Uterus (tissue), 4 donors: Measurements from ENCODE around the gene PHYH. TPM values are rescaled to one million over a fixed set of nuclear protein-coding genes. Genes with fewer than 3 reads are reported as not detected.

Source experiments
- DNase-seq, 2 donors: peaks; one replicate each; pipeline ENCODE4 v3.0.0-alpha.2; 2019 to 2020
- H3K27ac ChIP-seq, 2 donors: fragments of 200-600 bp; sonication (generic); 1 replicate in 1 of 2; 2 replicates in 1 of 2; pipeline ENCODE4 v1.5.1; 2016 to 2018
- H3K27me3 ChIP-seq, 2 donors: fragments of 200-600 bp; sonication (generic); one replicate each; pipeline ENCODE4 v1.5.1; 2018 to 2019; ENCODE audit warnings: control low read depth in 1 of 2
- H3K36me3 ChIP-seq, 2 donors: fragments of 200-600 bp; sonication (generic); one replicate each; pipeline ENCODE4 v1.5.1; 2019; ENCODE audit warnings: control low read depth in 1 of 2
- H3K4me1 ChIP-seq, 2 donors: fragments of 200-600 bp; sonication (generic); one replicate each; pipeline ENCODE4 v1.5.1; 2018 to 2019; ENCODE audit warnings: control low read depth in 1 of 2
- H3K4me3 ChIP-seq, 2 donors: fragments of 200-600 bp; sonication (generic); 1 replicate in 1 of 2; 2 replicates in 1 of 2; pipeline ENCODE4 v1.5.1; 2018 to 2019; ENCODE audit warnings: mild to moderate bottlenecking in 1 of 2
- H3K9me3 ChIP-seq, 2 donors: fragments of 200-600 bp; sonication (generic); one replicate each; pipeline ENCODE4 v1.5.1; 2019; ENCODE audit warnings: control low read depth in 1 of 2
- POLR2A ChIP-seq, 2 donors: fragments of 450-650 bp; IDR thresholded peaks; one replicate each; pipeline ENCODE4 v1.6.1; 2016; ENCODE audit warnings: antibody characterized with exemption in 2 of 2, mild to moderate bottlenecking in 1 of 2, moderate library complexity in 1 of 2
- intact Hi-C: fragments of 100-400 bp; cut with DNase I; formaldehyde crosslinking; loops from one replicate; pipeline ENCODE4 v1.15.1; 2023; ENCODE audit warnings: low total_unique reads
- total RNA-seq, 4 donors: library from RNA; depleted of rRNA in 3 of 4; stranded (reverse); fragments of >200 nt in 3 of 4; gene quantifications; one replicate each; pipeline versions ENCODE4 v1.1.0 to v1.2.4, GENCODE V29; 2014 to 2023
- TF ChIP-seq, protein P1 (sequence below), 4 experiments: fragments of 200-600 bp in 2 of 4; fragments of 450-650 bp in 2 of 4; sonication (generic) in 2 of 4; IDR thresholded peaks; one replicate each; pipeline ENCODE4 v1.5.1; 2016 to 2019; ENCODE audit warnings: antibody characterized with exemption in 4 of 4, mild to moderate bottlenecking in 2 of 4, moderate library complexity in 1 of 4
- donor health status: DM: yes; HTN: yes; CAD: no.

The PHYH gene
- total RNA-seq, 4 donors from 2014 or later = 21.8 to 94.1 (median 23.5) TPM

DNA sequence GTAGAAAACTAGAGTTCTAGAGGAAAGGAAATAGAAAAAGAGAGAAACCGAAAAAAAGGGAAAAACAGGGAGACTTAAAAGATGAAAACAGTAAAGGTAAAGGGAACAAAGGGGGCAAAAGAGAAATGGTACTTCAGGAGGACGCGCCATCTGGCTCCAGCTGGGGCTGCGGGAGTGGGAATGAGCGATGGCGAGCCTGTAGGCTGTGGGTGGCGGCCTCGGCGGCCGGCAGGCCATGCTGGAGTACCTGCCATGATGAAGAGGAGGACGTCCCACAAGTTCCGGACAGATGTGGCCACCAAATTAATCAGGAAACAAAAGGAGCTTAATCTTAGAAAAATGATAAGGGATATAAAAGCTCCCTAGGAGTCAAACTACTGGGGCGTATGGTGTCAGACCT lies 21.7 kb upstream of the PHYH start:
- Histone ChIP-seq H3K9me3 (no peaks in the 10 kb centered on the region), H3K27ac (no peak overlapping the region), H3K36me3 (no peaks in the 10 kb centered on the region), H3K4me3 (no peak overlapping the region), H3K27me3 (no peaks in the 10 kb centered on the region), H3K4me1 (no peaks in the 10 kb centered on the region)
- no peak for DNase-seq
- TF ChIP-seq POLR2A (IDR thresholded peaks at IDR 0.05) = no peak
- TF ChIP-seq, protein P1, sequence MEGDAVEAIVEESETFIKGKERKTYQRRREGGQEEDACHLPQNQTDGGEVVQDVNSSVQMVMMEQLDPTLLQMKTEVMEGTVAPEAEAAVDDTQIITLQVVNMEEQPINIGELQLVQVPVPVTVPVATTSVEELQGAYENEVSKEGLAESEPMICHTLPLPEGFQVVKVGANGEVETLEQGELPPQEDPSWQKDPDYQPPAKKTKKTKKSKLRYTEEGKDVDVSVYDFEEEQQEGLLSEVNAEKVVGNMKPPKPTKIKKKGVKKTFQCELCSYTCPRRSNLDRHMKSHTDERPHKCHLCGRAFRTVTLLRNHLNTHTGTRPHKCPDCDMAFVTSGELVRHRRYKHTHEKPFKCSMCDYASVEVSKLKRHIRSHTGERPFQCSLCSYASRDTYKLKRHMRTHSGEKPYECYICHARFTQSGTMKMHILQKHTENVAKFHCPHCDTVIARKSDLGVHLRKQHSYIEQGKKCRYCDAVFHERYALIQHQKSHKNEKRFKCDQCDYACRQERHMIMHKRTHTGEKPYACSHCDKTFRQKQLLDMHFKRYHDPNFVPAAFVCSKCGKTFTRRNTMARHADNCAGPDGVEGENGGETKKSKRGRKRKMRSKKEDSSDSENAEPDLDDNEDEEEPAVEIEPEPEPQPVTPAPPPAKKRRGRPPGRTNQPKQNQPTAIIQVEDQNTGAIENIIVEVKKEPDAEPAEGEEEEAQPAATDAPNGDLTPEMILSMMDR (IDR thresholded peaks at IDR 0.05) = no peak
- intact Hi-C loops = no loop called here

DNA sequence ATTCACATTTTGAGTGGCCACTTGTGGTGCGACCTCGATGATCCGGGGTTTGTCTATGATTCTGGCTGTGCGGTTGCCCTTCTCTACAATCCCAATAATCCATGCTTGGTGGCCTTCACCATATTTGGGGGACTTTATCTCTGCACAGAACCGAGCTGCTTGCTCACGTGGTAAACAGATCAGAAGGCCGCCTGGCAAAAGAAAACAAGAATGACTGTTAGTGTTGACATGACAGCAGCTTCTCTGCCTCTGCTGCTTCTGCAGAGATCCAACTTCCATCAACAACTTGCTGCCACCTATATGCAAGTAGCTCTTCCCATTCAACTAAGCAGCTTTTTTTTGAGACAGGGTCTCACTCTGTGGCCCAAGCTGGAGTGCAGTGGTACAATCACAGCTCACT lies 19.3 kb upstream of the PHYH start:
- intact Hi-C loops = no loop called here

DNA sequence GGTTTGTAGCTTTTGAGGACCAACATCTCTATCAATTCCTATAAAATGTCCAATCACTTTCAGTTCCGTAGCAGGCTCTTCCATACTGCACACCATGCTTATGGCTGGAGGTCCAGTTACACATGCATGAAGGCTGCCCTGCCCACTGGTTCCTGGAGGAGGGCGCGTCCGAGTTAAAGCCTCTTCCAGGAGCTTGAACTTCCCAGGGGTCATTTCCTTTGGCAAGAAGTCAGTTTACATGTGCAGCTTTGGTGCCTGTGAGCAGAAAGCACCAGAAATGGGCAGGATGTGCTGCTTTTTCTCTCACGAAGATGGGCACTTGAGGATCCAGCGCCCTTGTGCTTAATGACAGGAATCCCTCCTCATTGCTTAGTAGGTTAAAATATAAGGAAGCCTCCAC lies 17.6 kb upstream of the PHYH start:
- H3K36me3 ChIP-seq = no peaks in the 10 kb centered on the region
- intact Hi-C loops = no loop called here
- DNase-seq = peak in 1 of 2 donors; percentile 37
- no peaks in the 10 kb centered on the region for H3K9me3 ChIP-seq
- no peak overlapping the region for H3K4me3 ChIP-seq
- H3K27ac ChIP-seq = no peak overlapping the region
- no peaks in the 10 kb centered on the region for H3K27me3 ChIP-seq
- TF ChIP-seq, protein P1 (IDR thresholded peaks at IDR 0.05) = no peak
- no peaks in the 10 kb centered on the region for H3K4me1 ChIP-seq

More for the DNA sequence above, 19.3 kb upstream of the PHYH start:
- DNase-seq = no peak
- no peaks in the 10 kb centered on the region for H3K9me3 ChIP-seq
- no peaks in the 10 kb centered on the region for H3K27me3 ChIP-seq
- H3K36me3 ChIP-seq = no peaks in the 10 kb centered on the region
- H3K4me3 ChIP-seq = no peak overlapping the region
- no peak overlapping the region for H3K27ac ChIP-seq
- TF ChIP-seq, protein P1 (IDR thresholded peaks at IDR 0.05) = no peak
- TF ChIP-seq POLR2A (IDR thresholded peaks at IDR 0.05) = no peak
- no peaks in the 10 kb centered on the region for H3K4me1 ChIP-seq

DNA sequence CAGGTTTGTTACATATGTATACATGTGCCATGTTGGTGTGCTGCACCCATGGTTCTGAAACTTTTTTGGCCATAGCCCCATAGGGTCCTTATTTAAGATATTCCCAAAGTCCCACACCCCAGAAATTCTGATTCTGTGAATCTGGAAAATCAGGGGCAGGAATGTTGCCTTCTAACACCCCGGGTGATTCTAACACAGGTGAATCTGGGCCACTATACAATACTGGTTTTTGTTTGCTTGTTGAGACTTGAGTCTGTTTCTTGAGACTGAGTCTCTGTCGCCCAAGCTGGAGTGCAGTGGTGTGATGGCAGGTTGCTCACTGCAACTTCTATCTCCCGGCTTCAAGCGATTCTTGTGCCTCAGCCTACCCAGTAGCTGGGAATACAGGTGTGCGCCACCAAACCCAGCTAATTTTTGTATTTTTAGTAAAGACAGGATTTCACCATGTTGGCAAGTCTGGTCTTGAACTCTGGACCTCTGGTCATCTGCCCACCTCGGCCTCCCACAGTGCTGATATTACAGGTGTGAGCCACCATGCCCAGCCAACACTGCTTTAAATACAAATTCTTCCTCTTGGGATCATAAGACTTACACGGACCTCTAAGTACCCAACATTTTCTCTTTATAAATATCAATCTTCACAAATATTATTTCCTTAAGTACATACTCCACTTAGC lies 16.9 kb upstream of the PHYH start:
- no peak for DNase-seq
- H3K9me3 ChIP-seq = no peaks in the 10 kb centered on the region
- no peak for TF ChIP-seq POLR2A (IDR thresholded peaks at IDR 0.05)
- TF ChIP-seq, protein P1 (IDR thresholded peaks at IDR 0.05) = no peak
- H3K4me1 ChIP-seq = no peaks in the 10 kb centered on the region
- intact Hi-C loops = no loop called here
- no peaks in the 10 kb centered on the region for H3K27me3 ChIP-seq
- no peak overlapping the region for H3K4me3 ChIP-seq
- H3K27ac ChIP-seq = no peak overlapping the region
- H3K36me3 ChIP-seq = no peaks in the 10 kb centered on the region

DNA sequence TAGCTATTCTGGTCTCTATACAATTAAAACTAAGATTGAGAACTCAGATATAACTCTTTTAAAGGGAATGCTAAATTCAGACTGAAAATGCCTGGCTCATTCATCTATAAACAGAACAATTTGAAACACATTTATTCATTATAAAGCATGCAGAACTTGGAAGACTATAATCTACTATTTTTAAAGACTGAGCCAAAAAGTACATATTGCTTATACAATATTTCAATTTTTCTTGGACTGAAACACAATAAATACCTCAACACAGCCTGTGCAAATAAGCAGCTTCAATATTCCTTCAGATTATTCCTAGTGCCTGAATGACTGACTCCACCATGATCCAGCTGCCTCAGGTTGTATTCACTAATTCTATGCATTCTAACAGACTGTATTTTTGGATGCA lies 15.5 kb upstream of the PHYH start:
- H3K9me3 ChIP-seq = no peaks in the 10 kb centered on the region
- no peak overlapping the region for H3K27ac ChIP-seq
- H3K27me3 ChIP-seq = no peaks in the 10 kb centered on the region
- H3K4me1 ChIP-seq = no peaks in the 10 kb centered on the region
- no peak overlapping the region for H3K4me3 ChIP-seq
- intact Hi-C loops = no loop called here
- no peaks in the 10 kb centered on the region for H3K36me3 ChIP-seq
- DNase-seq = no peak
- TF ChIP-seq, protein P1 (IDR thresholded peaks at IDR 0.05) = no peak
- no peak for TF ChIP-seq POLR2A (IDR thresholded peaks at IDR 0.05)
